Stimulated activated CD8-positive, alpha-beta memory T cell treated with anti-CD3 and anti-CD28 coated beads, Interleukin-7, amount 100 ng/mL, for 1 hour (primary cell): Measurements from ENCODE around the gene CCDC102A.

Experiments used
- DNase-seq, 2 donors: peaks; one replicate each; pipeline ENCODE4 v3.0.0-alpha.2; 2020; ENCODE audit warnings: low read depth in 2 of 2

CCDC102A gene

DNA sequence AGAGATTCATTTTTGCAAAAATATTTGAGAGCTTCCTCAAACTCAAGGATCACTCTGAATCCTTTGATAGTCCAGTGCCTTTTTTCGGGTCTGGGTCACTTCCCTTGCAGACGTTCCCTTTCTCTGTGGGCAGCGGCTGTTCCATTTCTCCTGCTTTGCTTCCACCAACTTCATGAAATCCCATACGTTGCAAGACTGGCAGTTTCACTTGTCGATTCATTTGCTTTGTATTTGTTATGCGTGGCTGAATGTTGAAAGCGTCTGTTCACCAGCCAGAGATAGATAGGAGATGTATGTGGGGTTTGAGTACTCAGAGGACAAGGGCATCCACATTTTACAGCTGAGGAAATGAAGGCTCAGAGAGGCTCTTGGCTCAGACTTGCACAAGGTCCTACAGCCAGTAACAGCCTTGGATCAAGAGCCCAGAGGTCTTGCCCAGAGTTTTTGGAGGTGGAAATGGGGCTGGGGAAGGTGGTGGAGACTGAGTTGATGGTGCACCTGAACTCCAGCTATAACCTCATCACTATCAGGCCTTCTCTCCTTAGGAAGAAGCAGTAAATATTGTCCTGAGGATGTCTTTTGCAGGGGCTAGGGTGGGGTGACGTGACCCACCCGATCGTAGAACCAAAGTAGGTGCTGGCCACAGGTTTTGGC, 1.3 kb upstream of the CCDC102A start:
- DNase-seq = no peak

DNA sequence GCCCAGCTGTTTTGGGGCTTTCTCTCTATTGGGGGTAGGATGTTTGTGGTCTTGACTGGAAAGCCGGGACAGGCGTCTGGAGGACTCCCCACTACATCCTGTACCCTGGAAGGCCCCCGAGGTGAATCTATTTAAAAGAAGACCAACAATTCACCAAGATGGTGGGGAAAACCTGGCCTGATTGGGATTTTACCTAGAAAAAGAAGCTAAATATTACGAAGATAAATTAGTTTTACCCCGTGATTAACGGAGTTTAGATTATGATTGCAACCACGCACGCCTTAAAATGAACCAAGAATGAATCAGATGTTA, 779 bp upstream of the CCDC102A start:
- no peak for DNase-seq

DNA sequence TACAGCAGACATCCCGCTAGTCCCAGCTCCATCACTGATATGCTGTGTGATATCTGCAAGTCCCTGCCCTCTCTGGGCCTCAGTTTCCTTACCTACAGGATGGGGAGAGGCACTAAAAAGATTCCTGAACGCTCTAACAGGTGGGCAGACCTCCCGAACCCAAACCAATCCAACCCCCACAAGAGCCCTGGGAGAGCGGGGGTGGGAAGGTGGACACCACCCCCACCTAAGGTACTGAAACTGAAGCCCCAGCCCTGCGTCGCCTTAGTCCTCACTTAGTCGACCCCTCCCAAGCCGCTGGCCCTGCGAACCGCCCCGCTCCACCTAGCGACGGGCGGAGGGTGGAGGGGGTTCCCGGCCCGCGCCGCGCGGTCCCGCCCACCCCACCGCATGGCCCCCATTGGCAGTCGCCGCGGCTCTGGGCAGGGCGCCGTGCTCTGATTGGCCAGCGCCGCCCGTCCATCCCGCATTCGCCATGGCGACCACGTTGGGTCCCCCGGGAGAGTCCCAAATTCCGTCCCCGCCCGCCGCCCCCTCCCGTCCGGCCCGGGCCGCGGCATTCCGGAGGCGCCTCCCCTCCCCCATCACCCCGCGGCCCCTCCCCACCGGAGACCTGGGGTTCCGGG, 578 bp downstream of the CCDC102A start:
- DNase-seq = peak; percentile 88 to 90

DNA sequence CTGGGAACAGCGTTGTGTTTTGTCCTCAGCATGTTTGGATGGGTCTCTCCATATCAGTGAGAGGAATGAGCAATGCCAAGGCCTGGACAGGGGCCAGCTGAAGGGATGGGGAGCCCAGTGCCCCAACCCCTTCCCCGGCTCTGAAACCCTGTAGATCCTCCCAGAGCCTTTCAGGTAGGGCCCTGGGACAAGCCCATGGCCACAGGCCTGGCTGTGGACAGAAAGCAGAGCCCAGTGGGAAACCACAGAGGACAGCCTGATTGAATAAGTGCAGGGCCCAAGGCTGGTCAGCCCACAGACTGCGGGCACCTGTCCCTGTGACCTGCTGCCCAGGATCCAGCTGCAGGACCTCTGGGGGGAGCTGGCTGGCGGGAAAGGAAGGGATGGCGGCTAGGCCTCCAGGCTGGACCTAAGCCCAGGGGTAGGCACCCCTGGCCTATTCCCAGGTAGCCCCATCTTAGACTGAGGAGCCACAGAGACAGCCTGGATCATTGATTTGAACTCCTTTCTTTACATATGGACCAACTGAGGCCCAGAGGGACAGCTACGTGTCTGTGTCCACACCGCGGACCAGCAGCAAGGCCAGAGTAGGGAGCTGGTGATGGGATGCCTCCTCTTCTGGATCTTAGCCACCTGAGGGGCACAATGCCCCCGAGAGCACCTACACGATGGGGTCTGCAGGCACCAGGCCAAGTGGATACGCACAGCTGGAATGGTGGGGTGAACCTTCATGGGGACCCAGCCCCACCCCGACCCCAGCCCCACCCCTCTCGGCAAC, 1.3 kb downstream of the CCDC102A start:
- DNase-seq = no peak

DNA sequence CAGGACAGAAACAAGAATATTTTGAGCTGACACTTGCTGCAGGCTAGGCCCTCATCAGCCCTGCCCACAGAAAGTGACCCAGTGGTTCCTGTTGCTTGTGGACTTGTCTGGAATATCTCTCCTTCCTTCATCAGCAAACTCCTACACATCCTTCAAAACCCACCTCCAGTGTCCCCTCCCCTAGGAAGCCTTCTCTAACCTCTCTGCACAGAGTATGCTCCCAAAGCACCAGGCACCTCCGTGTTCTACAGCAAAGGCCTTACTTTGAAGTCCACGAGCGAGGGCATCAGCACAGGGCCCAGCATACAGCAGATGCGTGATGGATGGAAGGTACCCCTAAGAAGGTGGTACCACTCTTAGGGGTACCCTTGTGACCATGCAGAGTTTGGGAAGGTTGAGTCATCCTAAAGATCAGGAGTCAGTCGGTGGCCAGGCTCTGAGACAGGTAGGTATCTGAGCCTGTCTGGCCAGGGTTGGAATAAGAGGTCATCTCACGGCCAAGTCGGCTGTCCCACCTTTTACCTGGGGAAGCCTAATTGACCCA, 2.0 kb downstream of the CCDC102A start:
- DNase-seq = no peak

DNA sequence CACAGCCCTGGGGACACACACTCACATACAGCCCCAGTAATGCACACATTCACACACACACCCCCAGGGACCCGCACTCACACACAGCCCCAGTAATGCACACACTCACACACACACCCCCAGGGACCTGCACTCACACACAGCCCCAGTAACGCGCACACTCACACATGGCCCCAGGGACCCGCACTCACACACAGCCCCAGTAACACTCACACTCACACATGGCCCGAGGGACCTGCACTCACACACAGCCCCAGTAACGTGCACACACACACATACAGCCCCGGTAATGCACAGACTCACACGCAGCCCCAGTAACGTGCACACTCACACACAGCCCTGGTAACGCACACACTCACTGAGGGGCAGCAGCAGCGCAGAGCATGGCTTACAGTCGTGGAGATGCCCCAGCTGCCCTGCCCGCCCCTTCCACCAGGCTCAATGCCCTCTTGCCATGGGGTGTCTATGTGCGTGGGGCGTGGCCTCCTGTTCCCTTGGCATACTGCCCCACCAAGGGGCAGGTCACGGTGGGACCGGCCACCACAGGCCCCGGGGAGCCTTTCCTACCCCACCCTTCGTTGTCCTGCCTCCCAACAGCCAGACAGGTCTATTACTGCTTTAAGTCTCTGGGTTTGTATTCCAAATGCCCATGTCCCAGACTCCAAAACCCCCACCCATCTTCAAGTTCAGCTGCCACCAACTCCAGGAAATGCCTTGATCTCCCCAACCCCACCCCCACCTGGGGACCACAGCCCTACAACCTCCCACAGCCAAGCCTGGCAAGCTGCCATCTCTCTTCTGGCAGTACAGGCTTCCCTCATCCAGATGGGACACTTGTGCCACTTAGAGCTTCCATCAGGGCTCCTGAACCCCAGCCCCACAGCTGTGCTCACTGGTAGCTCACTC, 2.7 kb downstream of the CCDC102A start:
- DNase-seq = no peak

DNA sequence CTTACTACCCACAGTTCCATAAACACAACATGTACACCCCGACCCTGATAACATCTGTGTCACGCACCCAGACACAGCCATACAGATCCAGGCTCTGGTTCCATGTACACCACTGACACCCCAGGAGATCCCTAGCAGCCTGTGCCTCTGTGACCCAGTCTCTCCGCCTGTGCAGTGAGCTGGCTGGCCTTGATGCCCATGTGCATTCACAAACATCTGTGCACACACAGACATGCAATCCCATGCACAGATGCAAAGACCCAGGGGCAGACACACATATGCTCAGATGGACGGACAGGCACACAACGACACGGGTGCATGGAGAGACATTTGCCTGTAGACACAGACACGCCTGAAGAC, 4.1 kb downstream of the CCDC102A start:
- no peak for DNase-seq

DNA sequence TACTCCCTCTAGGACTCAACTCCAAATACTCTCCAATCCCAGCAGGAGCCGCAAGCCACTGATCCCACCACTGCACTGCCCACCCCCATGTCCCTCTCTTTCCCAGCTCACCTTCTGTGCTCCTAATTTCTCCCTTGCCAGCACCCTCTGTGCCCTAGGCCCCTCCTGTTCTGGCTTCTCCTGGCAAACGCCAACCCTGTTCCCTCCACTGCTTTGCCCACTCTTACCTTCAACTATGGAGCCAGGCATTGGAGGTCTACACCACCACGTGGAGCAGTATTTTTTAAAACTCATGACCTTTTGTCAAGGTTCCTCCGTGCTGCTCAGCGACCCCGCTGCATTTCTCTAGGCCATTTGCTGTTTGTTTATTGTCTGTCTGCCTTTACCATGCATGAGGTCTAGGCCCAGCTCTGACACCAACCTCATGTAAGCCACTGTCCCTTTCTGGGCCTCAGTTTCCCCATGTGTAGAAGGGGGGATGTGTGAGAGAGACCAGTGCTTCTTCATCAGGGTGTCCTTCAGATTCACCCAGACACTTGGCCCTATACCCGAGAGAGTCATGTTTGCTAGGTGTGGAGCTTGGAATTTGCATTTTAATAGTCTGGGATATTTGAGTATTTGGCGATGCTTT, 4.6 kb downstream of the CCDC102A start:
- DNase-seq = no peak

DNA sequence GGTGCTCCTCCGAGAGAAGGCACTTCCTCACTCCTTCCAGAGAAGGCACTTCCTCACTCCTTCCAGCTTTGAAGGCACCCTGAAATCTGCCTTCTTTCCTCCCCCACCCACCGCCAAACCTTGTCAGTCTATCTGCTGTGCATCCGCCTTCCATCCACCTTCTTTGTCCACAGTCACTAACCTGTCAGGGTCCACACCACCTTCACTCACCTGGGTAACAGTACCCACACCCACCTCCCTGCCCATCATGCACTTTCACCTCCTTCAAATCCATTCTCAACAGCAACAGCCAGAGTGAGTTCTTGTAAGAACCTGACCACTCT, 5.2 kb downstream of the CCDC102A start:
- DNase-seq = no peak

DNA sequence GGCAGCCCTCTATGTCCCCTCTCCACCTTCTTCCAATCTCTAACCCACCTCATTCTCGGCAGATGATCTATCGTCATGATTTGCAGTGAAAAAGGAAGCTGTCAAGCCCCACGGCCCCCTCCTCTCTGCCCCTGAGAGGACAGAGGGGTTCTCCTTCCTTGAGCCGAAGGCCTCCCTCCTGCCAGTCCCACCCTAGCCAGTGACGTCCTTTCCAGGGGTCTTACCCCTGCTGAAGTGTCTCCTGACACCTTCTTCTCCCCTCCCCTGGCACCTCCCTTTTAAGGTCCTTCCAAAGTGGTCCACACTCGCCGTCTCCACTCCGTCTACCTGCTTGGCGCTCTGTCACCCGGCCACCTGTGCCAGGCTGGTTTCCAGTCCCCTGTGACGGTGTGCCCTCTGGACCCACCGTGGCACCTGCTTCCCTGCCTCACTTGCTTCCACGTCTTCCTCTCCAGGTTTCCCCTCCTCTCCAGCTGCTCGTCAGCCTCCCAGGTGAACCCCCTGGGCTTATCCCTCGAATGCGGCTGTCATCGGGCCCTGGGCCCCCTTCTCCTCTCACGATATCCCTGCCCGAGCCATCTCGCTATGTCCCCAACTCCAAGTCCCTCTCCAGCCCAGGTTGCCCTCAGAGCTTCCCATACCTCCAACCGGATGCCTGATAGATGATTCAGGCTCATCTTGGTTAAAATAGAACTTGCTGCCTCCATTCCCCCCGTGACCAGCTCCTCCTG, 5.7 kb downstream of the CCDC102A start:
- no peak for DNase-seq

DNA sequence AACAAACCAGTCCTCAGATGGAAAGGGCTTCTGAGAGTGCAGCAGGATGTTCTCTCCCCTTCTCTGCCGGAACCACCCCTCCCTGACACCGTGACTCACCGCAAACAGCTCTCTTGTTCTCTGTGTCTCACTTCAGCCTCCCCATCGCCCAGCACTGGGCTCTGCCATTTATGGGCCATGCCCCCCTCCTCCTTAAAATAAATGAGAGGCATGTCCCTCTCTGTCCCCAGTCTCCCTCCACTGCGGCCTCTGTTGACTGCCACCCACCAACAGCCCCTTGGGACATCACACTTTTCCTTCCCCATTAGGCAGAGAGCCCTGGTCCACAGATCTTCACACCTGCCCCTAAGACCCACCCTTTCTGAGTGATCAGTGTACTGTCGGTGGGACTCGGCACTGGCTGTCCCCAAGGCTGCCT, 6.3 kb downstream of the CCDC102A start:
- DNase-seq = peak; percentile 47 to 59

DNA sequence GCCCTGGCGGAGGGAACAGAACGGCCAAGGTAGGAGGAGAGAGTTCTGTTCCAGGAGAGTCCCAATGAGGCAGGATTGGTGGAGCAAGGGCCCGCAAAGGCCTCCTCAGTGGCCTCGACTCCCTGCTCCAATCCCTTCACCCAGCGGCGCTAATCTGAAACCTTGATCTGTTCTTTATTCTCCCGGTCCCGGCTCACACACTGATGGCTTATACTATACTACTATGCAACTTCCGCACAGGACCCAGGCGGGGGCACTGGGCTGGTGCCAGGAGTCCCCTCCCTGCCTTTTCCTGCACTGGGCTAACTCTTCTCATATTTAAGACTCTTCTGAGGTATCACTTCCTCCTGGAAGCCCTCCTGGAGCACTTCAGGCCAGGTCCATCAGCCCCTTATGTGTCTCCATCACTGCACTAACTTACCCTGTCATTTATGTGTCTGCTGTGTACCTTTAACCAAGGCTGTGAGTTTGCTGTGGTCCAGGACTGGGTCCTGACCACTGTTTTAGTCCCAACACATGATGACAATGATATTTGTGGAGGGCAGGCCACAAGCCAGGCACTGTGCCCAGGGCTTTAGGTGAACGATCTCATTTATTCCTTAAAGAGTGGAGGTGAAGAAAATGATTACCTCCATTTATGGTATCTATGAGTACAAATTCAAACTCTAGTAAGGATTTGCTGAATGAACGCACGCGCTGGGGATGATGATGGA, 6.8 kb downstream of the CCDC102A start:
- no peak for DNase-seq

DNA sequence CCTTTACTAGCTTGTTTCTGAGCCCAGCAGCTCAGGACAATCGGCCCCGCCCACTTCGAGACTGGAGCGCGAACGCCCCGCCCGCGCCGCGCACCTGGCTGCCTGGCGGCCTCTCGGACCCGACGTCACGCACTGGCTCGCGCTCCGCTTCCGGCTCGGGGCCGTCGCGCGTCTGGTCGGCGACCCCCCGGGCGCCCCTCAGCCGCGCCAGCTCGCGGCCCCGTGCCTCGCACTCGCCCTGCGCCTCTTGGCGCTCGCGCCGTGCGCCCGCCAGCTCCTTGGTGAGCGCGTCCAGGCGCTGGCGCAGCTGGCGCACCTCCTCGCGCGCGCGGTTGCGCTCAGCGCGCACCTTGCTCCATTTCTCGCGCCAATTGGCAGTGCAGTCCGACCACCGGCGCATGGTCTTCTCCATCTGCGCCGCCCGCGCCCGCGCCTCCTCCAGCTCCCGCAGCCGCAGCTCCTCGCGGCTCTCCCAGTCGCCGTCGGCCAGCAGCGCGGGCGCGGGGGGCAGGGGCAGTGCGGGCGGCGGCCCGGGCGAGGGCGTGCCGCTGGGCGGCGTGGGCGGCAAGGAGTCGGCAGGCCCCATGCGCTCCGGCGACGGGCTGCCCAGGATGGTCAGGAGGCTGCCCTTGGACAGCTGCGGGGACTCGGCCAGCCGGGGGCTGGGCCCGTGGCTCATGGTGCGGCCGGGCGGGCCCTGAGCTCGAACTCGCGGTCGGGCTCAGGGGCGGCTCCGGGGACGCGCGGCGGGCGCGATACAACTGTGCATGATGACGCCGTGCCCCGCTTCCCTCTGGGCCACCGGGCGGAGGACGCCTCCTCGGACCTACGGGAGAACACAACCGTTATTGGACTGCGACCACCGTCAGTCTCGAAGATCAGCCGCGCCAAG, 7.6 kb downstream of the CCDC102A start:
- no peak for DNase-seq

DNA sequence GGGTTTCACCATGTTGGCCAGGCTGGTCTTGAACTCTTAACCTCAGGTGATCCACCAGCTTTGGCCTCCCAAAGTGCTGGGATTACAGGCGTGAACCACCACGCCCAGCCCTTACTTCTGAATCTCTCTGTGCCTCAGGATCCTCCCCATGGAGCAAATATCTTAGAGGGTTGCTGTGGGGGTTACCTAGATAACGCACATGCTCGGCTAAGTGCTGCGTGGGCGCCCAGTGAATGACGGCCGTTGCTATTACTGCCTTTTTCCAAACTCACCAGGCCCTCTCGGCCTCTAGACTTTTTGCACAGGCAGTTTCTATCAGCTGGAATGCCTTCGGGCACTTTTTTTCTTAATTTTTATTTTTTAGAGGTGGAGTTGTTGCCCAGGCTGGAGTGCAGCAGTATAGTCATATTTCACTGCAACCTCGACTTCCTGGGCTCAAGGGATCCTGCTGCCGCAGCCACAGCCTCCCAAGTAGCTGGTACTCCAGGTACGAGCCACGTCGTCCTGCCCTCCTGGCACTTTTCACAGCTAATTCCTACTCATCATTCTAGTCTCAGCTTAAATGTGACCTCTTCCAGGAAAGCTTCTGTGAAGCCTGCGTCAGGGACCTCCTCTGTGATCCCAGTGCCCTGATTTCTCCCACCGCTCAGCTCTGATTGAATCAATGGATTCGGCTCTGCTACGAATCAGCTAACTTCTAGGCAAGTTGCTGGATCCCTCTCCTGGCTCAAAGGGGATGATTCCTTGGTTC, 8.6 kb downstream of the CCDC102A start:
- DNase-seq = no peak

DNA sequence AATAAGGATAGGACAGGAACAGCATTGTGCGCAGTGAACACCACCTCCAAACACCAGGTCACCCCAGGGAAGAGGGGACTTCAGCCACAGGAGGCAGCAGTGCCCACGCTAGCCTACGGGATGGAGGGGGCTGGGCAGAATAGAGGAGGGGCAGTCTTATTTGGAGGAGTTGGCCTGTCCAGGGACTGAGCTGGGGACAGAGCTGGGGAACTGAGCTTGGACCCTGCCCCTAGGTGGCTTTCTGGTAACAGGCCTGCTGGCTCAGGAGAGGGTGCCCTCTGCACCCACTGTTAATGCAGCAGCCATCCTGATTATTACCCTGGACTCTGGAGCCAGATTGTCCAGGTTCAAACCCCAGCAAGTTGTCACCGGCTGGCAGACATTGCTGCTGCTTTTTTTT, 9.3 kb downstream of the CCDC102A start:
- DNase-seq = no peak

DNA sequence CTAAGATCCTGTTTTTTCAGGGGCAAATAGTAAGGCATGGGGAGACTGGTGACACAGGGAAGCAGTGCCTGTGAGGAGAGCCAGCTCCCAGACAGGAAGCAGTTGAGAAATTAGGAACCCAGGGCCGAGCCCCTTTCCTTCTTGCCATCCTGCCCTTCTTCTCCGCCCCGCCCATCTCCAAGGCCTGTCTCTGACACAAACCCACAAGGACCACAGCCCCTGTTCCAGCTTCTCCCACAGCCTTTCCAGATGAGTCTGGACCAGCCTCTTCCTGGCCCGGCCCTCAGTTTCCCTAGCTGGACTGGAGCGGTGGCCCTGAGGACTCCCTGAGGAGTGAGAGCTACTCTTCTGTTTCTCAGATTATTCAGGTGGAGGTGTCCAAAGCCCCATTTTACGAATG, 9.9 kb downstream of the CCDC102A start:
- no peak for DNase-seq

DNA sequence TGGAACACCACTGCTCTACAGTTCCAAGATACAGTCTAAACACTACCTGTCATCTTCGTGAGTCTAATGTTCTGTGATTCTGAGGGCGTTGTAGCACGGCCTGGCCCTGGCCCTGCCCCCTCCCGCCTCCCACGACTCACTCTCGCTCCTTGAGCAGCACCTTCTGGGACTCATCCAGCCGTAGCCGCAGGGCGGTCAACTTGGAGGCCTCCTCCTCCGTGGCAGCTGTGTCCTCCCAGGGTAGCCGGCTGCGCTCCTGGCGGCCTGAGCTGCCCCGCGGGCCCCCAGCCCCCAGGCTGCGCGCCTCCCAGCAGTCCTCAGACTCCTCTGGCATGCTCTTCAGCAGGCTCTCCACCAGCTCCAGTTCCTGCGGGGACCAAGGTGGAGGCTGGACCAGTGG, 10.6 kb downstream of the CCDC102A start:
- no peak for DNase-seq

DNA sequence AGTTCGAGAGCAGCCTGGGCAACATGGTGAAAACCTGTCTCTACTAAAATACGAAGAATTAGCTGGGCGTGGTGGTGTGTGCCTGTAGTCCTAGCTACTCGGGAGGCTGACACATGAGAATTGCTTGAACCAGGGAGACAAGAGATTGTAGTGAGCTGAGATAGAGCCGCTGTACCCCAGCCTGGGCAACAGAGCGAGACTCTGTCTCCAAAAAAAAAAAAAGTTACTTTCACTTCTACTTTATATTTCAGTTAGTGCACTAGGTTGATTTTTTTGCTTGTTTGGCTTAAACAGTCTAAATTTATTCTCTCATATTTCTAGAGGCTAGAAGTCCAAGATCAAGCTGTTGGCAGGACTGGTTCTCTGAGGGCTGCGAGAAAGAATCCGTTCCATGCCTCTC, 13.4 kb downstream of the CCDC102A start:
- DNase-seq = no peak
